Omental fat pad (tissue), 4 donors: ENCODE results near the gene TTC32. TPM values are rescaled to one million over a fixed set of nuclear protein-coding genes. Genes with fewer than 3 reads are reported as not detected.
"Not testable (repeated sequence)": the region's sequence is repeated elsewhere in the genome, so short reads cannot be mapped to it uniquely, and the experiment has no call there.

ENCODE experiments used
- ATAC-seq: fragments of 150-250 bp; one replicate; pipeline ENCODE4 v1.9.1; 2016; ENCODE audit warnings: mild to moderate bottlenecking, moderate library complexity; ENCODE audit not compliant: low FRiP score
- DNase-seq: peaks from one replicate; pipeline ENCODE4 v3.0.0-alpha.2; 2019; ENCODE audit warnings: low spot score
- total RNA-seq, 4 donors: library from RNA; depleted of rRNA; stranded (reverse); fragments of >200 nt; gene quantifications; one replicate each; pipeline ENCODE4 v1.1.0, GENCODE V29; 2016
- TF ChIP-seq, protein P1 (sequence below), 3 donors: fragments of 450-650 bp; IDR thresholded peaks; one replicate each; pipeline ENCODE4 v1.5.1; 2016 to 2017; ENCODE audit warnings: antibody characterized with exemption in 3 of 3, mild to moderate bottlenecking in 3 of 3, moderate library complexity in 2 of 3

TTC32 gene
- total RNA-seq, 4 donors from 2014 or later = 6.0 to 18.1 (median 7.5) TPM

GRCh38 chr2:19937004-19937403 lies 35.2 kb upstream of the TTC32 start:
- DNase-seq (no peak), ATAC-seq (no peak)
- TF ChIP-seq, protein P1, sequence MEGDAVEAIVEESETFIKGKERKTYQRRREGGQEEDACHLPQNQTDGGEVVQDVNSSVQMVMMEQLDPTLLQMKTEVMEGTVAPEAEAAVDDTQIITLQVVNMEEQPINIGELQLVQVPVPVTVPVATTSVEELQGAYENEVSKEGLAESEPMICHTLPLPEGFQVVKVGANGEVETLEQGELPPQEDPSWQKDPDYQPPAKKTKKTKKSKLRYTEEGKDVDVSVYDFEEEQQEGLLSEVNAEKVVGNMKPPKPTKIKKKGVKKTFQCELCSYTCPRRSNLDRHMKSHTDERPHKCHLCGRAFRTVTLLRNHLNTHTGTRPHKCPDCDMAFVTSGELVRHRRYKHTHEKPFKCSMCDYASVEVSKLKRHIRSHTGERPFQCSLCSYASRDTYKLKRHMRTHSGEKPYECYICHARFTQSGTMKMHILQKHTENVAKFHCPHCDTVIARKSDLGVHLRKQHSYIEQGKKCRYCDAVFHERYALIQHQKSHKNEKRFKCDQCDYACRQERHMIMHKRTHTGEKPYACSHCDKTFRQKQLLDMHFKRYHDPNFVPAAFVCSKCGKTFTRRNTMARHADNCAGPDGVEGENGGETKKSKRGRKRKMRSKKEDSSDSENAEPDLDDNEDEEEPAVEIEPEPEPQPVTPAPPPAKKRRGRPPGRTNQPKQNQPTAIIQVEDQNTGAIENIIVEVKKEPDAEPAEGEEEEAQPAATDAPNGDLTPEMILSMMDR (IDR thresholded peaks at IDR 0.05) = no peak

GRCh38 chr2:19936203-19936602 lies 34.4 kb upstream of the TTC32 start:
- ATAC-seq = no peak
- TF ChIP-seq, protein P1 (IDR thresholded peaks at IDR 0.05) = no peak
- no peak for DNase-seq

- ATAC-seq (no peak), DNase-seq (no peak)
- TF ChIP-seq, protein P1 (IDR thresholded peaks at IDR 0.05) = no peak
Measured at GRCh38 chr2:19933351-19933981, 31.7 kb upstream of the TTC32 start.

DNA sequence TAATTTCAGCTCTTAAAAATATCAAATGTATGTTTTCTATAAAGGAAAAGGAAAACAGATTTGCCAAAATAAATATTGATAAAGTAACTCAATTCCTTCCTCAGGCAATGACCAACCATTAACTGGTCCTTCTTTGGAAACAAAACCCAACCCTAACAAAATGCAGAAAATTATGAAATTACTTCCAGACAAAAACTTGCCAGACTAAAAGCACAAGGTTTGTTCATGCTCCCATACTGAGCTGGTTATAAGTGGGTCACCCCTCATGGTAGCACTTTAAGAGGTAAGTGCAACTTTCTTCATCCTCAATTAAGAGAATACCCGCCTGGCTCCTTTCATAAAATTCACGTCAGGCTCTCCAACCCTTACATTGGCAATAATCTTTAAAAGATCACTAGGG lies 31.1 kb upstream of the TTC32 start:
- ATAC-seq (no peak), DNase-seq (no peak)
- TF ChIP-seq, protein P1 (IDR thresholded peaks at IDR 0.05) = no peak

DNA sequence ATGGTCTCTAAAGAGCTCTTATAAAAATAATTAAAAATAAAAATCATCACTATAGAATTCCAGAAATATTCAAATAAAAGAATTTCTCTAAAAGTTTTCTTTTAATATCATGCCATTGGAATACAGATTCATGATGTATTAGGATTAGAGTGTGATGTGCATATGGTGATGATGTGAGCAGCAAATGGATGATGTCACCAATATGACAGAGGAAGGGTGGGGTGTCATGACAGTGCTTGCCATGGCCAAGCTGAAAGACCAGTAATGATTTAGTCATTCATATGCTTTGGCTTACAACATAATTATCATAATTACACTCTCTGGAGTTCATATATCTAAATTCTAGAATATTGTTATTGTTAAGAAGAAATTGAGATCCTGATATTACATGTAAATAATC lies 27.4 kb upstream of the TTC32 start:
- no peak for DNase-seq
- no peak for ATAC-seq
- TF ChIP-seq, protein P1 (IDR thresholded peaks at IDR 0.05) = no peak

DNA sequence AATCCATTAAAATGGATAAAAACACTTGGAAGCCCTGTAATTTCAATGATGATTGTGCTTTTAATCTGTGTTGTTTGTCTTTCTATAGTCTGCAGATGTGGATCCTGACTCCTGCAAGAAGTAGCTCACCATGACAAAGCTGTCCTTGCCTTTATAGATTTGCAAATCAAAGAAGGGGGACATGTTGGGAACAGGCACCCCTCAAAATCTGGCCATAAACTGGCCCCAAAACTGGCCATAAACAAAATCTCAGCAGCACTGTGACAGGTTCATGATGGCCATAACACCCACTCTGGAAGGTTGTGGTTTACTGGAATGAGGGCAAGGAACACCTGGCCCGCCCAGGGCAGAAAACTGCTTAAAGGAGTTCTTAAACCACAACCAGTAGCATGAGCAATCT lies 26.0 kb upstream of the TTC32 start:
- ATAC-seq, DNase-seq: not testable (repeated sequence)

- DNase-seq, ATAC-seq: not testable (repeated sequence)
Measured at GRCh38 chr2:19924526-19924925, 22.7 kb upstream of the TTC32 start.

DNA sequence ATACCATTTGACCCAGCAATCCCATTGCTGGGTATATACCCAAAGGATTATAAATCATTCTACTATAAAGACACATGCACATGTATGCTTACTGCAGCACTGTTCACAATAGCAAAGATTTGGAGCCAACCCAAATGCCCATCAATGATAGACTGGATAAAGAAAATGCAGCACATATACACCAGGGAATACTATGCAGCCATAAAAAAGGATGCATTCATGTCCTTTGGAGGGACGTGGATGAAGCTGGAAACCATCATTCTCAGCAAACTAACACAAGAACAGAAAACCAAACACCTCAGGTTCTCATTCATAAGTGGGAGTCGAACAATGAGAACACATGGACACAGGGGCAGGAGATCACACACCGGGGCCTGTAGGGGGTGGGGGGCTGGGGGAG lies 20.4 kb upstream of the TTC32 start:
- DNase-seq = not testable (repeated sequence)

More for the DNA sequence above, 20.4 kb upstream of the TTC32 start:
- not testable (repeated sequence) for ATAC-seq
